ENCODE measurements around the gene CCSAP. TPM values are rescaled to one million over a fixed set of nuclear protein-coding genes. Genes with fewer than 3 reads are reported as not detected.

Gene CCSAP
- polyA plus RNA-seq, 1 donor, result 5.6 TPM

- WGBS (ENCODE audit: insufficient coverage, low lambda C conversion rate), result 71% methylated on average over 4 of the region's 6 CpGs
- Histone ChIP-seq H3K4me1 (ENCODE audit: control insufficient read depth, insufficient read depth, low read length) (no peaks in the 10 kb centered on the region), H3K27ac (ENCODE audit: low read length) (no peak overlapping the region)
These were observed 62.6 kb downstream of the CCSAP start for GRCh38 chr1:229280037-229280828.

GRCh38 chr1:229279242-229279641 lies 63.6 kb downstream of the CCSAP start:
- no peak for DNase-seq
- Histone ChIP-seq H3K27ac (ENCODE audit: low read length) (no peak overlapping the region), H3K27me3 (ENCODE audit: control insufficient read depth, insufficient read depth, low read length) (no peaks in the 10 kb centered on the region), H3K36me3 (ENCODE audit: control insufficient read depth, insufficient read depth, low read length) (peaks cover 7% of the 10 kb centered on the region), H3K4me3 (ENCODE audit: low read length) (no peak overlapping the region), H3K4me1 (ENCODE audit: control insufficient read depth, insufficient read depth, low read length) (peaks cover 3% of the 10 kb centered on the region), H3K9me3 (ENCODE audit: control insufficient read depth, low read depth, low read length) (no peaks in the 10 kb centered on the region)
- 100% methylated on average over 1 of the region's 3 CpGs for WGBS (ENCODE audit: insufficient coverage, low lambda C conversion rate)

More at GRCh38 chr1:229280037-229280828, 62.6 kb downstream of the CCSAP start:
- Histone ChIP-seq H3K9me3 (ENCODE audit: control insufficient read depth, low read depth, low read length) (no peaks in the 10 kb centered on the region), H3K36me3 (ENCODE audit: control insufficient read depth, insufficient read depth, low read length) (peaks cover 7% of the 10 kb centered on the region), H3K27me3 (ENCODE audit: control insufficient read depth, insufficient read depth, low read length) (no peaks in the 10 kb centered on the region), H3K4me3 (ENCODE audit: low read length) (no peak overlapping the region)
- no peak for DNase-seq

DNA sequence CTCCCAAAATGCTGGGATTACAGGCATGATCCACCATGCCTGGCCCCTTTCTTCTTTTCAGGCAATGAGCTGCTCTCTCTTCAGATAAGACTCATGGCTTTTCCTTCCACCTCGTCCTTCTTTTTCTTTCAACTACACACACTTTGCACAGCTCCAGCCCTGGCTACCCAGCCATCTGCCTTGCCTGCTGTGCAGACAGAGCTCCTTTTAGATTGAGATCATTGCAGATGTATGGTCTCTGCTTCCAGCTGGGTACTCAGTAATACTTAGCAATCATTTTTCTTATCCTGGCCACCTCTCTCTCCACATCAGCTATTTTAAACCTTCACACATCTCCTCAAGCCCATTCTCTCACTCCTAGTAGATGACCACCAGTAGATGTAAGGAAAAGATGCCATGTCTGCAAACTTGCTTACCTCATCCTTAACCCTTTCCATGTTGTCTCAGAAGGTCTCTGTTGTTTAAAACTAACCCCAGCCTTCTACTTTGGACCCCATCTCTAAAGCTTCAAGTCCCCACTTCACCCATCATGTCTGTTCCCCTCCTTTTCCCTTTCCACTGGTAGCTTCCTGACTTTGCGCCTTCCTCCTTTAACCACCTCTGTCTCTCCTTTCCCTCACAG lies 64.6 kb downstream of the CCSAP start:
- H3K27me3 ChIP-seq (ENCODE audit: control insufficient read depth, insufficient read depth, low read length), result no peaks in the 10 kb centered on the region
- WGBS (ENCODE audit: insufficient coverage, low lambda C conversion rate), result 95% methylated on average over 2 of the region's 2 CpGs
- peaks cover 7% of the 10 kb centered on the region for H3K36me3 ChIP-seq (ENCODE audit: control insufficient read depth, insufficient read depth, low read length)
- H3K4me1 ChIP-seq (ENCODE audit: control insufficient read depth, insufficient read depth, low read length), result peaks cover 11% of the 10 kb centered on the region
- H3K27ac ChIP-seq (ENCODE audit: low read length), result no peak overlapping the region
- DNase-seq, result no peak
- no peak overlapping the region for H3K4me3 ChIP-seq (ENCODE audit: low read length)
- H3K9me3 ChIP-seq (ENCODE audit: control insufficient read depth, low read depth, low read length), result no peaks in the 10 kb centered on the region

GRCh38 chr1:229275005-229275404 lies 67.8 kb downstream of the CCSAP start:
- Histone ChIP-seq H3K9me3 (ENCODE audit: control insufficient read depth, low read depth, low read length) (no peaks in the 10 kb centered on the region), H3K4me1 (ENCODE audit: control insufficient read depth, insufficient read depth, low read length) (peaks cover 22% of the 10 kb centered on the region), H3K27me3 (ENCODE audit: control insufficient read depth, insufficient read depth, low read length) (no peaks in the 10 kb centered on the region), H3K27ac (ENCODE audit: low read length) (no peak overlapping the region), H3K4me3 (ENCODE audit: low read length) (no peak overlapping the region), H3K36me3 (ENCODE audit: control insufficient read depth, insufficient read depth, low read length) (peaks cover 7% of the 10 kb centered on the region)
- no CpG with 5 or more reads among the region's 2 CpGs for WGBS (ENCODE audit: insufficient coverage, low lambda C conversion rate)
- no peak for DNase-seq

DNA sequence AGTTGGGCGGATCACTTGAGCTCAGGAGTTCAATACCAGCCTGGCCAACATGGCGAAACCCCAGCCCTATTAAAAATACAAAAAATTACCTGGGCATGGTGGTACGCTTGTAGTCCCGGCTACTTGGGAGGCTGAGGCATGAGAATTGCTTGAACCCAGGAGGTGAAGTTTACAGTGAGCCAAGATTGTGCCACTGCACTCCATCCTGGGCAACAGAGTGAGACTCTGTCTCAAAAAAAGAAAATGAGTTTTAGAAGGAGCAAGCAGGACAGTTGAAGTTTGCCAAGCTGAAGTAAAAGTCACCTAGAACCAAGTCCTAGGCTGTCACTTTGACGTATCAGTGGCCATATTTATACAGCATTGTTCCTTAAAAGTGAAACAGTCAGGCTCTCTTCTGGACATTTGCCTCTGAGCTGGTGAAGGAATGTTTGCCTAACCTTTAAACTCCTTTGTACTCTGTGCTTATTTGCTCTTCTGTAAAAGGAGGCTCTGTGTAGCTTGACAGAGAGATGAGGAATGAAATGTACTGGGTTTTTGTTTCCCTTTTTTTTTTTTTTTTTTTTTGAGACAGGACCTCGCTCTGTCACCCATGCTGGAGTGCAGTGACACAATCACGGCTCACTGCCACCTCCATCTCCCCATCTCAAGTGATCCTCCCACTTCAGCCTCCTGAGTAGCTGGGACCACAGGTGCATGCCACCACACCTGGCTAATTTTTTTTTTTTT lies 69.2 kb downstream of the CCSAP start:
- H3K9me3 ChIP-seq (ENCODE audit: control insufficient read depth, low read depth, low read length), result no peaks in the 10 kb centered on the region
- no CpG with 5 or more reads among the region's 7 CpGs for WGBS (ENCODE audit: insufficient coverage, low lambda C conversion rate)
- no peaks in the 10 kb centered on the region for H3K27me3 ChIP-seq (ENCODE audit: control insufficient read depth, insufficient read depth, low read length)
- no peak overlapping the region for H3K4me3 ChIP-seq (ENCODE audit: low read length)
- H3K36me3 ChIP-seq (ENCODE audit: control insufficient read depth, insufficient read depth, low read length), result peaks cover 7% of the 10 kb centered on the region
- peak overlapping the region; percentile 51 for H3K27ac ChIP-seq (ENCODE audit: low read length)
- peak; percentile 32 to 64 for DNase-seq
- peaks cover 22% of the 10 kb centered on the region for H3K4me1 ChIP-seq (ENCODE audit: control insufficient read depth, insufficient read depth, low read length)

- WGBS (ENCODE audit: insufficient coverage, low lambda C conversion rate), result 40% methylated on average over 2 of the region's 11 CpGs
- Histone ChIP-seq H3K9me3 (ENCODE audit: control insufficient read depth, low read depth, low read length) (no peaks in the 10 kb centered on the region), H3K4me1 (ENCODE audit: control insufficient read depth, insufficient read depth, low read length) (peaks cover 22% of the 10 kb centered on the region), H3K4me3 (ENCODE audit: low read length) (peak overlapping the region; percentile 54), H3K27ac (ENCODE audit: low read length) (peak overlapping the region; percentile 63), H3K36me3 (ENCODE audit: control insufficient read depth, insufficient read depth, low read length) (peaks cover 4% of the 10 kb centered on the region), H3K27me3 (ENCODE audit: control insufficient read depth, insufficient read depth, low read length) (no peaks in the 10 kb centered on the region)
- DNase-seq, result peak in 1 of 2 donors; percentile 17
These were observed 70.4 kb downstream of the CCSAP start for GRCh38 chr1:229272164-229273158.

- Histone ChIP-seq H3K4me3 (ENCODE audit: low read length) (peak overlapping the region; percentile 54), H3K27me3 (ENCODE audit: control insufficient read depth, insufficient read depth, low read length) (no peaks in the 10 kb centered on the region), H3K36me3 (ENCODE audit: control insufficient read depth, insufficient read depth, low read length) (no peaks in the 10 kb centered on the region), H3K9me3 (ENCODE audit: control insufficient read depth, low read depth, low read length) (no peaks in the 10 kb centered on the region), H3K4me1 (ENCODE audit: control insufficient read depth, insufficient read depth, low read length) (peaks cover 22% of the 10 kb centered on the region), H3K27ac (ENCODE audit: low read length) (peak overlapping the region; percentile 63)
- 2% methylated on average over 10 of the region's 32 CpGs for WGBS (ENCODE audit: insufficient coverage, low lambda C conversion rate)
- peak in 1 of 2 donors; percentile 26 for DNase-seq
These were observed 71.2 kb downstream of the CCSAP start for GRCh38 chr1:229271448-229272159.

All from large intestine (tissue), 3 donors.